Measurements from ENCODE around the gene DHTKD1.
A peak's percentile ranks its signal among the peaks of the same experiment; 100 is the strongest.

The DHTKD1 gene, protein sequence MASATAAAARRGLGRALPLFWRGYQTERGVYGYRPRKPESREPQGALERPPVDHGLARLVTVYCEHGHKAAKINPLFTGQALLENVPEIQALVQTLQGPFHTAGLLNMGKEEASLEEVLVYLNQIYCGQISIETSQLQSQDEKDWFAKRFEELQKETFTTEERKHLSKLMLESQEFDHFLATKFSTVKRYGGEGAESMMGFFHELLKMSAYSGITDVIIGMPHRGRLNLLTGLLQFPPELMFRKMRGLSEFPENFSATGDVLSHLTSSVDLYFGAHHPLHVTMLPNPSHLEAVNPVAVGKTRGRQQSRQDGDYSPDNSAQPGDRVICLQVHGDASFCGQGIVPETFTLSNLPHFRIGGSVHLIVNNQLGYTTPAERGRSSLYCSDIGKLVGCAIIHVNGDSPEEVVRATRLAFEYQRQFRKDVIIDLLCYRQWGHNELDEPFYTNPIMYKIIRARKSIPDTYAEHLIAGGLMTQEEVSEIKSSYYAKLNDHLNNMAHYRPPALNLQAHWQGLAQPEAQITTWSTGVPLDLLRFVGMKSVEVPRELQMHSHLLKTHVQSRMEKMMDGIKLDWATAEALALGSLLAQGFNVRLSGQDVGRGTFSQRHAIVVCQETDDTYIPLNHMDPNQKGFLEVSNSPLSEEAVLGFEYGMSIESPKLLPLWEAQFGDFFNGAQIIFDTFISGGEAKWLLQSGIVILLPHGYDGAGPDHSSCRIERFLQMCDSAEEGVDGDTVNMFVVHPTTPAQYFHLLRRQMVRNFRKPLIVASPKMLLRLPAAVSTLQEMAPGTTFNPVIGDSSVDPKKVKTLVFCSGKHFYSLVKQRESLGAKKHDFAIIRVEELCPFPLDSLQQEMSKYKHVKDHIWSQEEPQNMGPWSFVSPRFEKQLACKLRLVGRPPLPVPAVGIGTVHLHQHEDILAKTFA

DNA sequence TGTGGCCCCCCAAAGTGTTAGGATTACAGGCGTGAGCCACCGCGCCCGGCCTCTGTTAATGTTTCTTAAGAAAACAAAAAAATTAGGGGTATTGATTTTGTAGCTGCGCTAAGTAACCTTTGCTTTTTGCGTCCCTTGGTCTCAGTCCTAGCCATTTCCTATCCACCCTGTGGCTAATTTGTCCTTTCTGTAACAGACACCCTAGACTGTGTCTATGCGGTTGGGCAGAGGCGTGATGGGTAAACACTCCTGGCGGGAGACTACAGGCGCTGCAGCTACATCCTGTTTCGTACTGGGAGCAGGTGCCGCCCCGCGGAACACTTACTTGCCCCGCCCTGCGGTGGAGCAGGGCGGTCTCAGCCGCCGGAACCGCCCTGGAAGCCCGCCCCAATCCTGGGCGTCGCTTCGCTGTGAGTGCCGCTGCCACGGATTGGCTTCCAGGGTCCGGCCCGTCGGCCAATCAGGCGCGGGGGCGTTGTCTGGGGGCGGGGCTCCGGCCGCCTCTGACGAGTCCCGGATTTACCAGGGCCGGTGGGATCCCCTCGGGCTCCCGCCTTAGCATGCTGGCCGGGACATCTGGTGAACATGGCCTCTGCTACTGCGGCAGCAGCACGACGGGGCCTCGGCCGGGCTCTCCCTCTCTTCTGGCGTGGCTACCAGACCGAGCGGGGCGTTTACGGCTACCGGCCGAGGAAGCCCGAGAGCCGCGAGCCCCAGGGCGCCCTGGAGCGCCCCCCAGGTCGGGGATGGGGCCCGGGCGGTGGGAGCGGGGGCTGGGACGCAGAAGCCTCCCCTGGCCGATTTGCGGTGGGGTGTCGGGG lies at the start of gene DHTKD1:
TSS of gene DHTKD1 (plus strand) at position 506 of the 821 bp plus-strand sequence. CDS start at position 586, 80 bp downstream.
- FAIRE-seq, result no peak

GRCh38 chr10:12019283-12019971 lies 49.3 kb upstream of the DHTKD1 start:
- no peak for FAIRE-seq

DNA sequence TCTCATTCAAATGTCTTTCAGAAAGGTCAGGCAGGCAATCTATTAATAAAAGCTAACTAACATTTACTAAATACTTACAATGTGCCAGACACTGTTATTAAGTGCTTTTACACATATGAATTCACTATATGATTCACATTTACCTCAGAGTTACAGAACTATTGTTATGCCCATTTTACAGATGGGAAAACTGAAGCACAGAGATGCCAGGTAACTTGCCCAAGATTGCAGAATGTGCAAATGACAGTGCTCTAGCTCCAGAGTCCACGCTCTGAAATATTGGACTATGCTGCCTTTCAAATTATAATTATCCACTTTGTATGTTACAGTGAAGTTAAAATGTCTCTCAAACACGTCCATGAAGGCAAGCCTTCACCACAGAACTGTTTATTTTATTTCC lies 48.2 kb upstream of the DHTKD1 start:
- FAIRE-seq, result no peak

DNA sequence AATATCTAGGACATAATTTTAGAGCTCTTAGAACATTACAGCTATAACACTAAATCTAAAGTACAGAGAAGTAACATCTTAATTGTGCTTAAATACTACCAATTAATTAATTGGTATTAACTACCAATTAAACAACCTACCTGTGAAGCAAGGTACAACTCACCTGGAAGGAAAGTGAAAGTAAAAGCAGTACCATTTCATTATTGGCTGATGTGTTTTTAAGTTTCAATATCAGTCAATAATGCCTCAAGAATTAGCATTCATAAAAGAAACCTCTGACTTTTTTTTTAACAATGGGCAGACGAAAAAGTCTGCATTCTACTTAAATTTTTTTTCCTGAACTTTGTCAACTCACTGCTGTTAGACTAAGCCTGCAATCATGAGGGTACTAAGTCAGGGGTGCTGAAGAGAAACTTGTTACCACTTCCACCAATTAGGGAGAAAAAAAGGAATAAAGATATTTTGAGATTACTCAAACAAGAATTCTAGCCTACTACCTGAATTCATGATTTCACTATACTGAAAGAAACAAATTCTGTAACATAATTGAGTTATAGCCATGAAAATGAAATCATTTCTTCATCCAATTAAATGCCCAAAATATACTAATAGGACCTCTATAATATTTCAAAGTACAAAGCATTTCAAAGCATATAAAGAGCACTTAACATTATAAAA lies 46.0 kb upstream of the DHTKD1 start:
- FAIRE-seq, result no peak

DNA sequence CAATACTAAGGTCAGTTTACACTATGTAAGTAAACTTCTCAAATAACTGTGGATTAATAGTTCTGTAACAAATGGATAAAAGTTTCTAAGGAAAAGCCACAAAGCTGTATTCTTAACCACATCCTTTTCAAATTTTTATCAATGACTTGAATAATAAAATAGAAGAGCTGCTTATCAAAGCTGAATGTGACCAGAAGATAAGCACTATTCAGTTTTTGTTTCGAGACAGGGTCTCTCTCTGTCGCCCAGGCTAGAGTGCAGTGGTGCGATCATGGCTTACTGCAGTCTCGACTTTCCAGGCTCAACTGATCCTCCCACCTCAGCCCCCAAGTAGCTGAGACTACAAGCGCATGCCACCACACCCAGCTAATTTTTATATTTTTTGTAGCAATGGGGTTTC lies 43.2 kb upstream of the DHTKD1 start:
- FAIRE-seq, result no peak

- FAIRE-seq, result no peak
Observed at GRCh38 chr10:12027539-12027938, 41.2 kb upstream of the DHTKD1 start.

DNA sequence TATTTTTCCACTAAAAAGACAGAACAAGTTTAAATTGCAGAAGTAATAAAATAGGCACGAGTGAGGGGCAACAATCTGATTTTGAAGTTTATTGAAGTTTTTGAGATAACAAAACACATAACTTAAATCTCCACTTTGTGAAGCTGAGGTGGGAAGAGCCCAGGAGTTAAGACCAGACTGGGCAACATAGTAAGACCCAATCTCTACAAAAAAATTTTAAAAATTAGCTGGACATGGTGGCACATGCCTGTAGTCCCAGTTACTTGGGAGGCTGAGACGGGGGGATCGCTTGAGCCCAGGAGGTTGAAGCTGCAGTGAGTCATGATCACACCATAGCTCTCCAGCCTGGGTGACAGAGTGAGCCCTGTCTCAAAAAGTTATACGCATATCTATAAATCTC lies 37.4 kb upstream of the DHTKD1 start:
- no peak for FAIRE-seq

GRCh38 chr10:12036073-12036655 lies 32.6 kb upstream of the DHTKD1 start:
- no peak for FAIRE-seq

GRCh38 chr10:12041766-12042408 lies 26.9 kb upstream of the DHTKD1 start:
- FAIRE-seq, result no peak

DNA sequence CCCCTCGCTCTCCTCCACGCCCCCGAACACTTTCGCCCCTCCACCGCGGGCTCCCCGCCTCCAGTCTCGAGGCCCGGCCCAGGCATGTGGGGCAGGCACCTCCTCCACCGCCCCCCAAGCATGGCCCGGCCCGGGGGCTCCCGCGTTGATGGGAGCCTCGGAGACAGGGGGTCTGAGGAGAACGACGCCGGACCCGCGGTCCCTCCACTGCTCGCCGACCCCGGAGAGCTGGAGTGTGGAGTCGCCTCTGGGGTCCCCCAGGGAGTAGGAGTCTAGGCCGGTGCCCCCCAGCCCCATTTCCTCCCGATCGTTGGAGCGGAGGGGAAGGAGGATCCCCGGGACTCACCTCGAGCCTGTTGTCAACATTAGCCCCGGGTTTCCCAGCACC lies 26.4 kb upstream of the DHTKD1 start:
- no peak for FAIRE-seq

GRCh38 chr10:12042797-12043651 lies 25.7 kb upstream of the DHTKD1 start, which contains the start of gene UPF2:
TSS of gene UPF2 (minus strand) at chr10:12042809. CDS start at chr10:12035423, 7,386 bp downstream.
- peak; percentile 45 for FAIRE-seq

GRCh38 chr10:12045596-12045995 lies 23.2 kb upstream of the DHTKD1 start:
- FAIRE-seq, result no peak

- FAIRE-seq, result no peak
Observed at GRCh38 chr10:12048547-12048946, 20.2 kb upstream of the DHTKD1 start.

GRCh38 chr10:12050528-12050927 lies 18.2 kb upstream of the DHTKD1 start:
- no peak for FAIRE-seq

GRCh38 chr10:12051241-12051640 lies 17.5 kb upstream of the DHTKD1 start:
- no peak for FAIRE-seq

DNA sequence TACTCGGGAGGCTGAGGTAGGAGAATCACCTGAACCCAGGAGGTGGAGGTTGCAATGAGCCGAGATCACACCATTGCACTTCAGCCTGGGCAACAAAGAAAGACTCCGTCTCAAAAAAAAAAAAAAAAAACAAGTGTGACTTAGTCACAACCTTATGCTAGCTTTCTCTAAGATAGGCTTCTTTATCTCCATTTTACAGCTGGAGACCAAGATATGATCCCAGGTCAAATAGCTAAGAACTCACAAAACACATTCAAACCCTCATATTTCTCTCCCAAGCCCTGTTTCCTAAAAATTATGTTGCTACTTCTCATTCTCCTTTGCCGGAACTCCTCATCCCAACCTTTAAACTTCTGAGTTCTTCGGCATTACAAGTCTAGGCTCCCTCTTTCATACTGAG lies 13.0 kb upstream of the DHTKD1 start:
- no peak for FAIRE-seq

DNA sequence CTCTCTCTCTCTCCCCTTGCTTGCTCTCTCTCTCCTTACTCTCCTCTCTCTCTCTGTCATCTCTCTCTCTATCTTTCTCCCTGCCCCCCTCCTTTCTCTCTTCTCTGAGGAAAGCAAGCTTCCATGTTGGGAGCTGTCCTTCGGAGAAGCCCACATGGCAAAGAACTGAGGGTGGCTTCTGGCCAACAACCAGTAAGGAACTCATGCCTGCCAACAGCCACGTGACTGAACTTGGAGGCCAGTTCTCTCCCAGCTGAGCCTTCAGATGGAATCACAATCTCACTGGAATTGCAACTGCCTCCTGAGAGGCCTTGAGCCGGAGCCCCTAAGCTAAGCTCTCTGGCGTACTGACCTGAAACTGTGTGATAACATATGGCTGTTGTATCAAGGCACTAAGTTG lies 12.0 kb upstream of the DHTKD1 start:
- no peak for FAIRE-seq

- no peak for FAIRE-seq
Observed at GRCh38 chr10:12061124-12061523, 7.6 kb upstream of the DHTKD1 start.

DNA sequence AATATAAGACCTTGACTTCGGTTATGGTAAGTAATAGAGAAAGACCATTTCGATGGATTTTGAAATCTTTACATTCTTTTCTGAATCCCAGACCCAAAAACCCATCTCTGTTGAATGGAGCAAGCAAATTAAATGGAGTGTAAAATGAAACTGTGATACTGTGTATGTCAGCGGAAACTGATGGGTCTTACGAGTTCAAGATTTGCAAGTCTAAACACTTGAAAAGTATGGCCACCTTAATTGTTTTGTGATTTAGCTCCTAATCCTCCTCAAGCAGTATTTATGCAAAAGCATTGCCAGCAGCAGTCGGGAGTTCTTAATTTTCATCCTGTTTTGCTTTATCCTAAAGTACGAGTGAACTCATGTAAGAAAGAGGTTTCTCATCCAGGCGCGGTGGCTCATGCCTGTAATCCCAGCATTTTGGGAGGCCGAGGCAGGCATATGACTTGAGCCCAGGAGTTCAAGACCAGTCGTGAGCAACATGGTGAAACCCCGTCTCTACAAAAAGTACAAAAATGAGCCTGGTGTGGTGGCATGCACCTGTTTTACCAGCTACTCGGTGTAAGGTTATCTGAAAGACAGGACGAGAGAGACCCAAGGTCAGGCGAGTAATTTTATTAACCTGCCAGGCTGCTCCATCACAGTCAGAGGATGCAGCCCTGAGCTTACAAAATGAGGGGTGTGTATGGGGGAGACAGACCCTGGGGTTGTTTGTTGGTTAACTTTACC lies 5.8 kb upstream of the DHTKD1 start:
- peak; percentile 72 for FAIRE-seq
